Mucosa of descending colon (tissue), 3 donors: ENCODE data around the gene DDI2. TPM values are rescaled to one million over a fixed set of nuclear protein-coding genes. Genes with fewer than 3 reads are reported as not detected.
A peak's percentile ranks its signal among the peaks of the same experiment; 100 is the strongest.
"Not testable (repeated sequence)": the region's sequence is repeated elsewhere in the genome, so short reads cannot be mapped to it uniquely, and the experiment has no call there.

Source experiments
- ATAC-seq: fragments of 200-7000 bp; cut with Tn5 transposase; one replicate; pipeline ENCODE4 v1.9.1; 2020; ENCODE audit warnings: mild to moderate bottlenecking, moderate library complexity
- DNase-seq, 3 donors: peaks; one replicate each; pipeline ENCODE4 v3.0.0-alpha.2; 2020
- H3K36me3 ChIP-seq: fragments of 200-600 bp; one replicate; pipeline ENCODE4 v1.8.0; 2021; ENCODE audit warnings: low read depth, mild to moderate bottlenecking
- H3K4me1 ChIP-seq: fragments of 200-600 bp; one replicate; pipeline ENCODE4 v1.8.0; 2021; ENCODE audit warnings: low read depth, mild to moderate bottlenecking
- H3K4me3 ChIP-seq: fragments of 200-600 bp; one replicate; pipeline ENCODE4 v1.8.0; 2021; ENCODE audit warnings: mild to moderate bottlenecking
- H3K9me3 ChIP-seq: fragments of 200-600 bp; one replicate; pipeline ENCODE4 v1.8.0; 2021; ENCODE audit warnings: mild to moderate bottlenecking
- intact Hi-C, 2 donors: fragments of 100-400 bp; cut with DNase I in 1 of 2; cut with micrococcal nuclease in 1 of 2; formaldehyde crosslinking; loops; one replicate each; pipeline versions ENCODE4 v1.11.0 to v1.11.1; 2022; cut with DNase I, micrococcal nuclease
- total RNA-seq, 3 donors: library from RNA; stranded (reverse); fragmentation: NEBNext Ultra II Directional in 2 of 3; extraction: Animal tissue kit (Norgen Biotek cat#: 25700) in 2 of 3; gene quantifications; one replicate each; pipeline versions ENCODE4 v1.2.1 to v1.2.4, GENCODE V29; 2021 to 2023
- TF ChIP-seq, protein P1 (sequence below): fragments of 200-600 bp; IDR thresholded peaks from one replicate; pipeline ENCODE4 v1.8.0; 2022; ENCODE audit warnings: antibody characterized with exemption, mild to moderate bottlenecking
- donor health status: DM: no; HTN: no; CAD: no; lungs with moderate emphysema.
- donor health status: DM: no; HTN: no; CAD: no.
- donor health status: DM: no; HTN: yes; CAD: no.

The DDI2 gene
- total RNA-seq, 3 donors from 2014 or later: 33.5 to 36.2 (median 34.6) TPM

DNA sequence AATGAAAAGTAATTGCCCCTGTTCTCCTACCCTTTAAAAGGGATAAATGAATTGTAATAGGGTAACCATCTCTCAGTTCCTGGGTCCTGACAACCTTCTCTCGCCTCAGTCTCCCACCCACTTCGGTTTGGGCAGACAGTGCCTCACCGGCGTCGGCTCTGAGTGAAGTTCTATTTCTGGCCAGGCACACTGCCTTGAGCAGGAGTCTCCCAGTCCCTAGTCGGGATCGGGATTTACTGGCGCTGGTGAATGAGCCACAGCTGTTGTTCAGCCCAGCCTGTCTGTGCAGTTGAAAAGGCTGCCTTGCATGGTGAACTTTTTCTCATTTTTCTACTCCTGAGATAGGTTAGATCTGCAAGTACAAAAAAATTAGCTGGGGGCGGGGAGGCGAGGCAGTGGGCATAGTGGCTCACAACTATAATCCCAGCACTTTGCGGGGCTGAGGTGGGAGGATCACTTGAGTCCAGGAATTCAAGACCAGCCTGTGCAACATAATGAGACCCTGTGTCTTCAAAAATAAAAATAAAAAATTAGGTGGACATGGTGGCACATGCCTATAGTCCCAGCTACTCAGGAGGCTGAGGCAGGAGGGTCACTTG, 74.3 kb downstream of the DDI2 start:
- Histone ChIP-seq H3K36me3 (no peaks in the 10 kb centered on the region), H3K4me1 (peaks cover 2% of the 10 kb centered on the region), H3K9me3 (no peaks in the 10 kb centered on the region), H3K4me3 (no peak overlapping the region)
- TF ChIP-seq, protein P1, sequence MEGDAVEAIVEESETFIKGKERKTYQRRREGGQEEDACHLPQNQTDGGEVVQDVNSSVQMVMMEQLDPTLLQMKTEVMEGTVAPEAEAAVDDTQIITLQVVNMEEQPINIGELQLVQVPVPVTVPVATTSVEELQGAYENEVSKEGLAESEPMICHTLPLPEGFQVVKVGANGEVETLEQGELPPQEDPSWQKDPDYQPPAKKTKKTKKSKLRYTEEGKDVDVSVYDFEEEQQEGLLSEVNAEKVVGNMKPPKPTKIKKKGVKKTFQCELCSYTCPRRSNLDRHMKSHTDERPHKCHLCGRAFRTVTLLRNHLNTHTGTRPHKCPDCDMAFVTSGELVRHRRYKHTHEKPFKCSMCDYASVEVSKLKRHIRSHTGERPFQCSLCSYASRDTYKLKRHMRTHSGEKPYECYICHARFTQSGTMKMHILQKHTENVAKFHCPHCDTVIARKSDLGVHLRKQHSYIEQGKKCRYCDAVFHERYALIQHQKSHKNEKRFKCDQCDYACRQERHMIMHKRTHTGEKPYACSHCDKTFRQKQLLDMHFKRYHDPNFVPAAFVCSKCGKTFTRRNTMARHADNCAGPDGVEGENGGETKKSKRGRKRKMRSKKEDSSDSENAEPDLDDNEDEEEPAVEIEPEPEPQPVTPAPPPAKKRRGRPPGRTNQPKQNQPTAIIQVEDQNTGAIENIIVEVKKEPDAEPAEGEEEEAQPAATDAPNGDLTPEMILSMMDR: no peak
- intact Hi-C loops: no loop called here
- ATAC-seq (no peak), DNase-seq (no peak)

DNA sequence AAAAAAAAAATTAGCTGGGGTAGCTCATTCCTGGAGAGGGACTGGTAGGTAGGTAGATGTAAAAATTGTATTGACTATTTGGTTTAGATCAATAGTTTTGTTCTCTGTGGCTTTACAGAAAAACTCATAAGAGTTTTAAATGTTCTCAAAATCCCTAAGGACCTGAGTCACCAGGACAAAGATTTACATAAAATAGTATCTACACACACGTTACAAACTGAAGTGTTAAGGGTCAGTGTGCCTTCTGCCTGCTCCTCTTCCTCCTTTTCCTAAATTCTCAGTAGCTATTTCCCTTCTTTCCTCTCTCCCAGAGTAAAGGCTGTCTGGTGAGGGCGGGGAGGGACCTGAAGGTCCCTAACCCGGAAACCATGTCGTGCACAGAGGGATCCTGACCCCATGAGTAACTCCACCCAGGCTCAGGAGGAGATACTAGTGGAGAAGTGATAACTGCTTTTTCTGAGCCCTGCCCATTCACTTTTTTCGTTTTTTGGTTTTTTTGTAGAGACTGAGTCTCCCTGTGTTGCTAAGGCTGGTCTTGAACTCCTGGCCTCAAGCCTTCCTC, 74.9 kb downstream of the DDI2 start:
- ATAC-seq (no peak), DNase-seq (no peak)
- H3K4me1 ChIP-seq: peaks cover 2% of the 10 kb centered on the region
- intact Hi-C loops: no loop called here
- no peaks in the 10 kb centered on the region for H3K36me3 ChIP-seq
- TF ChIP-seq, protein P1: no peak
- H3K9me3 ChIP-seq: no peaks in the 10 kb centered on the region
- H3K4me3 ChIP-seq: no peak overlapping the region

DNA sequence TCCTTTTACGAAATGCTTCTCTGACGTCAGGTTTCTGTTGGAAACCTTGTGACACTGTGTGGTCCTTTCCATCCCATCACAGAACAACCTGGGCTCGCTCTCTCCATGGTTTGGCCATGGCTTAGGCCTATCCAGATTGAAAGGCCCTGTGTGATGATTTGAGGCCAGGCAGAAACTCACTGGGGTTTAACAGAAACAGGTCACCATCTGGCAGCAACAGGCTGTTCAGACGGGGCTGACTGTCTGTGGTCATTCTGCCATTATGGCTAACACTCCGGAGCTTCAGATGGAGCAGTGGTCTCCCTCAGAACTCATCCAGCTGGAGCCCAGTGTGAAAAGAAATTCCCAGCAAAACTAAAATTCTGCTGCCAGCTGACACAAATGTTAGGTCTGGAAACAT, 76.1 kb downstream of the DDI2 start:
- H3K4me1 ChIP-seq: peaks cover 2% of the 10 kb centered on the region

DNA sequence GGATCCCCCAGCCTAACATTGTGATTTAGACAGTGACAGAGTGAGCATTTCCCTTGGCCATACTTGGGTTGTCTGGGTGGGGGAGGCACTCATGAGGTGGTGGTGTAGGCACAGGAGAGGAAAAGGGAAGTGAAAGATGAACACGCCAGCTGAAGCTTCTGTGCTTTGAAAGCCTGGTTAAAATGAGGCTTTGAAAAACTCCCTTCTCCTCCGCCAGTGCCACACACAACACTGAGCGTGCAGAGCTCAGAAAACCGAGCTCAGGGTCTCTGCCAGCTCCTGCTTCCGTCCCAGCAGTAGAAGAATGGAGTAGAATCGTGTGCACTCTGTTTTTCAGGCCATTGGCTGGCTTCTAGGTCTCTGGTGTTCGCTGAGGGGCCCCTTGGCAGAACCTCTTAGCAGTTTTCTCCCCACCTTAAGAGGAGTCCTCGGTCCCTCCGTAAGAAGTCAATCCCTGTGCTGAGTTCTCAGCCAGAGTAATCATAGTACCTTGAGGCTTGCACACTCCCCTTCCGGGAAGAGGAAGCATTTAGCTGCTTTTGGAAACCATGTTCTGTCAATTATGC, 79.8 kb downstream of the DDI2 start:
- intact Hi-C loops: no loop called here
- Histone ChIP-seq H3K9me3 (no peaks in the 10 kb centered on the region), H3K36me3 (no peaks in the 10 kb centered on the region), H3K4me3 (no peak overlapping the region), H3K4me1 (peaks cover 2% of the 10 kb centered on the region)
- DNase-seq: peak in 1 of 3 donors; percentile 45
- peak; percentile 81 for ATAC-seq
- TF ChIP-seq, protein P1: no peak

More for the DNA sequence above, 76.1 kb downstream of the DDI2 start:
- H3K9me3 ChIP-seq: no peaks in the 10 kb centered on the region
- H3K36me3 ChIP-seq: no peaks in the 10 kb centered on the region
- no peak for DNase-seq
- H3K4me3 ChIP-seq: no peak overlapping the region
- no peak for ATAC-seq
- intact Hi-C loops: no loop called here
- TF ChIP-seq, protein P1: no peak

DNA sequence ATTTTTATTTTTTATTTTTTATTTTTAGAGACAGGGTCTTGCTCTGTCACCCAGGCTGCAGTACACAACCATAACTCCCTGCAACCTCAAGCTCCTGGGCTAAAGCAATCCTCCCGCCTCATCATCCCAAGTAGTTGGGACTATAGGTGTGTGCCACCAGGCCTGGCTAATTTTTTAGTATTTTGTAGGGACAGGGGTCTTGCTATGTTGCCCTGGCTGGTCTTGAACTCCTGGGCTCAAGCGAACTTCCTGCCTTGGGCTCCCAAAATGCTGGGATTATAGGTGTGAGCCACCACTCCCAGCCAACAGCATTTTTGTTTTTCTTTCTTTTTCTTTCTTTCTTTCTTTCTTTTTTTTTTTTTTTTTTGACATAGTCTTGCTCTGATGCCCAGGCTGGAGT, 80.9 kb downstream of the DDI2 start:
- intact Hi-C loops: no loop called here
- TF ChIP-seq, protein P1: no peak
- ATAC-seq (no peak), DNase-seq (no peak)
- Histone ChIP-seq H3K4me1 (no peaks in the 10 kb centered on the region), H3K36me3 (no peaks in the 10 kb centered on the region), H3K4me3 (no peak overlapping the region), H3K9me3 (no peaks in the 10 kb centered on the region)

DNA sequence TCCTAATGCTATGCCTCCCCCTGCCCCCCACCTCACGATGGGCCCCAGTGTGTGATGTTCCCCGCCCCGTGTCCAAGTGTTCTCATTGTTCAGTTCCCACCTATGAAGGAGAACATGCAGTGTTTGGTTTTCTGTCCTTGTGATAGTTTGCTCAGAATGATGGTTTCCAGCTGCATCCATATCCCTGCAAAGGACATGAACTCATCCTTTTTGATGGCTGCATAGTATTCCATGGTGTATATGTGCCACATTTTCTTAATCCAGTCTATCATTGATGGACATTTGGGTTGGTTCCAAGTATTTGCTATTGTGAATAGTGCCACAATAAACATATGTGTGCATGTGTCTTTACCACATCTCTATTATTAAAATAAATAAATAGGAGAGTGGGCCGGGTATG, 82.1 kb downstream of the DDI2 start:
- H3K36me3 ChIP-seq, intact Hi-C loops, ATAC-seq, H3K4me3 ChIP-seq, DNase-seq, H3K4me1 ChIP-seq, H3K9me3 ChIP-seq: not testable (repeated sequence)
